Measurements from ENCODE around the gene TRAF3IP3.

TRAF3IP3 gene

GRCh38 chr1:209758400-209758799, 2.5 kb downstream of the TRAF3IP3 start:
- no peaks in the 10 kb centered on the region for H3K27me3 ChIP-seq
- H3K27ac ChIP-seq: peak overlapping the region; percentile 98
- no peak for TF ChIP-seq CTCF (IDR thresholded peaks at IDR 0.05)
- peak overlapping the region; percentile 71 to 73 for H3K4me3 ChIP-seq (ENCODE audit: low read depth in 1 of 2, low read length in 1 of 2)
- H3K9me3 ChIP-seq: no peaks in the 10 kb centered on the region
- peaks cover 78 to 82% of the 10 kb centered on the region in 2 experiments for H3K4me1 ChIP-seq (ENCODE audit: control insufficient read depth in 1 of 2, insufficient read depth in 1 of 2, low read depth in 1 of 2, low read length in 1 of 2)
- H3K36me3 ChIP-seq: peaks cover 49% of the 10 kb centered on the region

- H3K4me1 ChIP-seq (ENCODE audit: control insufficient read depth in 1 of 2, insufficient read depth in 1 of 2, low read depth in 1 of 2, low read length in 1 of 2): peaks cover 69 to 70% of the 10 kb centered on the region in 2 experiments
- TF ChIP-seq CTCF (IDR thresholded peaks at IDR 0.05): no peak
- H3K4me3 ChIP-seq (ENCODE audit: low read depth in 1 of 2, low read length in 1 of 2): peak overlapping the region in 1 of 2 experiments; percentile 1
- H3K36me3 ChIP-seq: peaks cover 64% of the 10 kb centered on the region
- H3K27me3 ChIP-seq: no peaks in the 10 kb centered on the region
- no peaks in the 10 kb centered on the region for H3K9me3 ChIP-seq
- peak overlapping the region; percentile 98 for H3K27ac ChIP-seq
Observed at GRCh38 chr1:209759829-209760359, 4.0 kb downstream of the TRAF3IP3 start.

- H3K9me3 ChIP-seq: no peaks in the 10 kb centered on the region
- no peak overlapping the region for H3K4me3 ChIP-seq (ENCODE audit: low read depth in 1 of 2, low read length in 1 of 2)
- TF ChIP-seq CTCF (IDR thresholded peaks at IDR 0.05): no peak
- H3K4me1 ChIP-seq (ENCODE audit: control insufficient read depth in 1 of 2, insufficient read depth in 1 of 2, low read depth in 1 of 2, low read length in 1 of 2): peaks cover 69 to 70% of the 10 kb centered on the region in 2 experiments
- H3K36me3 ChIP-seq: peaks cover 68% of the 10 kb centered on the region
- H3K27me3 ChIP-seq: no peaks in the 10 kb centered on the region
- peak overlapping the region; percentile 98 for H3K27ac ChIP-seq
Observed at GRCh38 chr1:209761011-209761635, 5.3 kb downstream of the TRAF3IP3 start.

- no peak for TF ChIP-seq CTCF (IDR thresholded peaks at IDR 0.05)
- H3K27me3 ChIP-seq: no peaks in the 10 kb centered on the region
- no peaks in the 10 kb centered on the region for H3K9me3 ChIP-seq
- peaks cover 47% of the 10 kb centered on the region for H3K36me3 ChIP-seq
- H3K27ac ChIP-seq: peak overlapping the region; percentile 98
- peaks cover 68 to 71% of the 10 kb centered on the region in 2 experiments for H3K4me1 ChIP-seq (ENCODE audit: control insufficient read depth in 1 of 2, insufficient read depth in 1 of 2, low read depth in 1 of 2, low read length in 1 of 2)
- peak overlapping the region in 1 of 2 experiments; percentile 45 for H3K4me3 ChIP-seq (ENCODE audit: low read depth in 1 of 2, low read length in 1 of 2)
Observed at GRCh38 chr1:209766051-209766450, 10.2 kb downstream of the TRAF3IP3 start.

- Histone ChIP-seq H3K4me3 (ENCODE audit: low read depth in 1 of 2, low read length in 1 of 2) (peak overlapping the region; percentile 41 to 45), H3K4me1 (ENCODE audit: control insufficient read depth in 1 of 2, insufficient read depth in 1 of 2, low read depth in 1 of 2, low read length in 1 of 2) (peaks cover 63 to 68% of the 10 kb centered on the region in 2 experiments), H3K27me3 (no peaks in the 10 kb centered on the region), H3K9me3 (no peaks in the 10 kb centered on the region), H3K27ac (peak overlapping the region; percentile 98), H3K36me3 (peaks cover 37% of the 10 kb centered on the region)
- TF ChIP-seq CTCF (IDR thresholded peaks at IDR 0.05): no peak
Observed at GRCh38 chr1:209767096-209767495, 11.2 kb downstream of the TRAF3IP3 start.
